Stimulated activated CD4-positive, alpha-beta T cell treated with anti-CD3 and anti-CD28 coated beads, Interleukin-1b, Interleukin-23, amount 100 ng/mL, for 24 hours (primary cell): ENCODE data around the gene STEAP4.
"Not testable (repeated sequence)": the region's sequence is repeated elsewhere in the genome, so short reads cannot be mapped to it uniquely, and the experiment has no call there.

Source experiments
- DNase-seq, 4 experiments: peaks; one replicate each; pipeline ENCODE4 v3.0.0-alpha.2; 2020; ENCODE audit warnings: low read depth in 4 of 4, low spot score in 1 of 4

STEAP4 gene

DNA sequence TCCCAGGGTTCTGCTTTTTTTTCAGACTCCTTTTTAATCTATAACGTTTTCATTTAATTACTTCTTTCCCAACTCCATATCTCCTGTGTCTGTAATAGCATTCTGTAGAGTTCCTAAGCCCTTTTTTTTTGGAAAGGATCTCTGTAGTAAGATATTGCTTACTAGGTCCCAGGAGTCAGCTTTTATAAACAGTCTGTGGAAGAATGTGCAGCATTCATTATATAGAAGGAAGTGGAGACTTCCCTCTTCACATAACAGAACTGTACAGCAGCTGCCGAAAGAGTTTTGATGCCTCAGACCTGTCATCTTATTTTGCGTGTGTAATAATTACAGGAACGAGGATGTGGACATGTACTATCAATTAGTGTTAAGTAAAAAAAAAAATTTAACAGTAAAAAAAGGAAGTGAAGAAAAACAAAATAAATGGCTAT lies 7.4 kb upstream of the STEAP4 start:
- DNase-seq: no peak

DNA sequence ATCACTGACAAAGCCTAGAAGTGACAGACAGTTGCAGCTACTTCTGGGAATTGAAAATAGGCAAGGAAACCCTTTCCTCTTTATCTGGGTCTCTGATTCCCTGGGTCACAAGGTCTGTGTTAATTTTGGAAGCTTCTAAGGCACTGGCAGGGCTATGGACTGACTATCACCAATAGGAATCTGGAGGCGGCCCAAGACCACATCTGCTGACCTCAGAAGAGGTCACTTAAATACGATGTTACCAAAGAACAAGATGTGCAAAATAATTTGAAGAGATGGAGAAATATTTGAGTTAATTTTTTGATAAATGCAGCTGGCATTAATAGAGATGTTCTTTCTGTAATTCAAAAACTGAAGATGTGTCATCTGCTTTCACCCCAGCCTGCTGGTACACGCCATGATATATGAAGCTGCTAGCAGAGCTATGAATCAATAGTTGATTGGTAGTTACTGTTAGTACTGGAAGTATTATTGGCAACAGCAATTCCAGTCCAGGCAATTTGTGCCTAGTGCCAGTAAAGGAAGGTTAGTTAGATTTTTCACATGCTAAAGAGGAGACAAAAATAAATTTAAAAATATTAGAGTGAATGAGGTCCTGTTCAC lies 5.5 kb upstream of the STEAP4 start:
- DNase-seq: no peak

DNA sequence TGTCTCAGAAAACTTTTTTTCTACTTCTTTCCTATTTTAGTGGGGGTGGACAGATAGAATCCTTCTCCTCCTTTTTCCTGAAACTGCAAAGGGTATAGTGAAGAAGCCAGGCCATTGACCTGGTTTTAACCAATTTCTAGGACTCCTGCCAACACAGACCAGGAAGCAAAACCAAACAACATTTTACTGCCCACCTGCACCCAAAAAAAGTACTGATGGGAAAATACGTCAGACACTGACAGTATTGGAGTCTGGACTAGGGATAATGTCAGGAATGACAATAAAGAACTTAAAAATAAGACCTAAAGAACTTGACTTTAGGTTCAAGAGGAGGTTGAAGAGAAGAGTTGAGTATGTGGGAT lies 5.0 kb upstream of the STEAP4 start:
- DNase-seq: no peak

DNA sequence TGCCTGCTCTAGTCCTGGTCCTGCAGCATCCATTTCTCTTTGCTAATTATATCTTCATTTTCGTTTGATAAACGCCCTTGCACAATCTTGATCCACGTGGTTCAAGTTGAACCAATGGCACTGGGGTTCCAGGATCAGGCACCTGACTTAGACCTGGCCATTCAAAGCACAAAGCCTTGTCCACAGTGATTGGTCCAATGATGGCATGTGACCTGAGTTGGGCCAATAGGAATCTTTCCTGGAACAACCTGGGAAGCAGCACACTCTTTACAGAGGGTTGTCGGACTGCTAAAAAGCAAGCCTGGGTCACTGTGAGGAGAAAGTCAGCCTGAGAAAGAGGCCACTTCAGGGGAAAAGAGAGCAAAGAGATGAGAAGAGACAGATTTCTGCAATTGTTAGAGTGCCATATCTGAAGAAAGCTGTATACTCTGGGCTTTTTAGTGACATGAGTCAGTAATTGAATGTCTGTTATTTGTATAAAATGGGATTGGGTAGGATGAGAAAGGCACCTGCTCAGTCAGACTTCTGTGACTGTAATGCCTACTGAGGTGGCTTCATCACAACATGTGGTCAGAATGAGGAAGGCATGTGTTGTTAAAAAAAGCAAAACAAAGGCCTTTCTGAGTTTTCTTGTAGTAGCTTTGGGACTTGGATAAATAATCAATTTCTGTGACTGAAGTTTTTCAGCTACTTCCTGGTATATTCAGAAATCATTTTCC lies 4.4 kb upstream of the STEAP4 start:
- no peak for DNase-seq

DNA sequence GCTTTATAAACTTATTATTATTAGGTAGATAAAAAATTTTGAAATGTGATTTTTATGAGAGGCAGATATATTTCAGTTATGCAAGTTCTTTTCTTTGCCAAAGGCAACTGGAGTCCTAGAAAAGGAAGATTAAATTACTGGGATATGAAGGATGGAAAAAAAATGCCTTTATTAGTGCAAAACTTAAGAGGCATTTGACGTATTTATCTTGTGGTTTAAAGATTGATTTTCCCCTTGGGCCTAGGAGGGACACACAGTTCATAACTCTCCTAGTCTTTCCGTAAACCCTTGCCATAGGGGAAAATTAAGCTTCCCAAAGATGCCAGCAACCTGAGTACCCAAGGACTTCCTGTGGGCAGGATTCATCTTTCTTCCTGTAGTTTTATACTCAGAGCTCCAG lies 3.1 kb upstream of the STEAP4 start:
- DNase-seq: no peak

DNA sequence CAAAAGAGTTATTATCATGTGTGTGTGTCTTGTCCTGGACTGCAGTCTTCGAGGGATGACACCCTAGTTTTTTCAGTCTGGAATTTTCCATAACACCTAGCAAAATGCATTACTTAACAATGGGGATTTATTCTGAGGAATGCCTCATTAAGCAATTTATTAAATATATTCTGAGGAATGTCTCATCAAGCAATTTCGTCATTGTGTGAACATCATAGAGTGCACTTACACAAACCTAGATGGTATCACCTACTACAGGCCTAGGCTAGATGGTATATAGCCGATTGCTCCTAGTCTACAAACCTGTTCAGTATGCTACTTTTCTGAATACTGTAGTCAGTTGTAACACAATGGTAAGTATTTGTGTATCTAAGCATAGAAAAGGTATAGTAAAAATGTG lies 1.1 kb upstream of the STEAP4 start:
- no peak for DNase-seq

DNA sequence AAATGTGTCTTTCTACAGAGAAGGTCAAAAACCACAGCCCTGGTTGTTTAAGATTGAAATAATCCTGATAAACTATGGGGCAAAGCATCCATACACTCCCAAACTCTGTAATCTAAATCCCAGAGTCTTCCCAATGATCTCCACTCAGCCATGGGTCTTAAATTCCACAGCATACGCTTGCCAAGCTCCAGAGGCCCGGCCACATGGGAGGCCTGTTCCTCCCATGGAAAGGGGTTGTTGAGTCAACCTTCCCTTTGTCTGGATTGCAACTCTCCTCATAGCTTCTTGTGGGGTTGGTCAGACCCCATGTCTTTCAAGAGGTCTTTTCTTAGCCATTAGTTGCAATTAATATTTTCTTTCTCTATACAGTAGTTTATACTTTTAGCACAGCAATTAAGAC lies 718 bp upstream of the STEAP4 start:
- DNase-seq: no peak

DNA sequence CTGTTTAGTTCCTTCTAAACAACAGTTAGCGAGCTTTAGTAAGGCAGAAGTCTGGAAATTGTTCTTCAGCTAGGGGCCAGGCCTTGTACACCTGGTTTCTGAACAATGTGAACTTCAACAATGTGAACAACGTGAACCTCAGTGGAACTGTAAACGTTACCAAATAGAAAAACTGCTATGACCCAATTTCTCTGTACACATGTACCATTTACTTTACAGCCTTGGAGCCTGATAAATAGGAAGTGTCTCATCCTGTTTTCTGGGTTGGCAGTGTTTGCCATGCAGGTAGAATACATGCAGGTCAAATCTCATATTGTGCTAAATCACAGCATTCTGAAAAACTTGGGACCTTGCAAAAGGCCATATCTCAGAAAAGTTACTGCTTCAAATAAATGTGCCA lies 1.6 kb downstream of the STEAP4 start:
- no peak for DNase-seq

DNA sequence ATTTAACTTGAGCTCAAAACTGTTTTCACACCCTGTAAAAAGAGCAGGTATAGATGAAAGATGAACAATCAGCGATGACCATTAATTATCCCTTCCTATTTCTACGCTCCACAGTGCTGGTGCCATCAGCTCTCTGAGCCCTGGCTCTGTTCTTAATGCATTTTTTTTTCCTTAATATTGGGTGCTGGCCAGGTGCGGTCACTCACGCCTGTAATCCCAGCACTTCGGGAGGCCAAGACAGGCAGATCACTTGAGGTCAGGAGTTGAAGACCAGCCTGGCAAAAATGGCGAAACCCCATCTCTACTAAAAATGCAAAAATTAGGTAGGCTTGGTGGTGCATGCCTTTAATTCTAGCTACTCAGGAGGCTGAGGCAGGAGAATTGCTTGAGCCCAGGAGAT lies 4.2 kb downstream of the STEAP4 start:
- no peak for DNase-seq

DNA sequence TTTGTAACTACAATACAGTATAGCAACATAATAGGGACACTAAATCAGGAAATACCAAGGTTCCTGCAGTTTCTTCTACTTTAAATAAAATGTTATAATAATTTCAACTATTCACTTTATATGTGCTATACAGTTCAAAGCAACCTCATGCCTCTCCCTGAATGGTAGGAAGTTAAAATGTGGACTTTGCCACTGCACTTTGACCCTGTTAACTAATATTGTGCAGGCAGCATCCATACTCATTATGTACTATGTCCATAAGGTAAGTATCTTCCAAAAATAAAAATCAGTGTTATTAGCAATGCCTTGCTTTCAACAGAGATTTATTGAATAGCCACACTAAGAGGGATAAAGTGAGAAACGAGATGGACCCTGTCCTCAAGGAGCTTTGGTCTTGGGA lies 4.8 kb downstream of the STEAP4 start:
- DNase-seq: no peak

DNA sequence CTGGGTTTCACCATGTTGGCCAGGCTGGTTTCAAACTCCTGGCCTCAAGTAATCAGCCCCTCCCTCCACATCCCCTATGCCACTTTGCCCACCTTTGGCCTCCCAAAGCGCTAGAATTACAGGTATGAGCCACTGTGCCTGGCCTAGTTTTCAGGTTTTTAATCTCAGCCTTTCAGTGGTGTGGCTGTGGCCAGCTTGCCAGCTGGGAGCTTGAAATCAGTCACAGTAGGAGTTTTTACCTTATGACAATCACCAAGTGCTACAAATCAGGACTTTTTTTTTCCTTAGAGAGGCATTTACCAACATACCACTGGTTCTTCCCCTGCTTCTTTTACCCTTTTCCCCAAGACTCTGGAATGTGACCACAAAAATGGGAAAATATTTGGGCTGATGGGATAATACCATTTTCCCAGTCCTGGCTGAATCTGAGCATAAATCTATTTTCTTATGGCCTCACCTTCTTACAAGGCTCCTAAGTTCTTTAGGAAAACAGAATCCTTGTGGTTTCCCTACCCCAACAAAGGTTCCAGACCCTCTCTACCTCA lies 6.2 kb downstream of the STEAP4 start:
- no peak for DNase-seq

DNA sequence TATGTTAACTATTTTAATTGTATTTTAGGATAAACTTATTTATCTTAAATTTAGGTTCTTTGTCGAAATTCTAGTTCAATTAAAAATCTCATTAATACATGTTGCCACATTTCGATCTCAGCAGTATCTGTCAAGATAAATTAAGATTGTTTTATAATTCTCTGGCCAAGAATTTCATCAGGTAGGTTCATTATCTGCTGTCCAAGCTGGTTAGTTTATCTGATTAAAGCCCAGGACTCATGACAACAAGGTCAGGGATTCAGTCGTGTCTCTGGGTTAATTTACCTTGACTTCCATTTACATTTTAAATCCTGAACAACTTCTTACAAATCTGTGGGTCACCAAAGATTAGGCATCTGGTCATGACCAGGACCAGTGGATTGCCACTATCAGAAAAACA lies 7.6 kb downstream of the STEAP4 start:
- DNase-seq: no peak

DNA sequence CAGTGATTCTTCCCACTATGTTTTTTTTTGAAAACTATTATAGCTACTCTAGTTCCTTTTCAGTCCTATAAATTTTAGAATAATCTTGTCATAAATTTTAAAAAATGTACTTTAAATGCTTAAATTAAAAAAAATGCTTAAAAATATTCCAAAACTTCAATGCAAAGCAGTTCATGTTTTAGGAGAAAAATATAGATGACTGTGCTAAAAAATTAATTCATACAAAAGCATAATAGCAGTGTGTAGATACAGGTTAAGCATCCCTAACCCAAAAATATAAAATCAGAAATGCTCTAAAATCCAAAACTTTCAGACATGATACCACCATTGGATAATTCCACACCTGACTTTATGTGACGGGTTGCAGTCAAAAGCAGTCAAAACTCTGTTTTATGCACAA lies 12.8 kb downstream of the STEAP4 start:
- no peak for DNase-seq

DNA sequence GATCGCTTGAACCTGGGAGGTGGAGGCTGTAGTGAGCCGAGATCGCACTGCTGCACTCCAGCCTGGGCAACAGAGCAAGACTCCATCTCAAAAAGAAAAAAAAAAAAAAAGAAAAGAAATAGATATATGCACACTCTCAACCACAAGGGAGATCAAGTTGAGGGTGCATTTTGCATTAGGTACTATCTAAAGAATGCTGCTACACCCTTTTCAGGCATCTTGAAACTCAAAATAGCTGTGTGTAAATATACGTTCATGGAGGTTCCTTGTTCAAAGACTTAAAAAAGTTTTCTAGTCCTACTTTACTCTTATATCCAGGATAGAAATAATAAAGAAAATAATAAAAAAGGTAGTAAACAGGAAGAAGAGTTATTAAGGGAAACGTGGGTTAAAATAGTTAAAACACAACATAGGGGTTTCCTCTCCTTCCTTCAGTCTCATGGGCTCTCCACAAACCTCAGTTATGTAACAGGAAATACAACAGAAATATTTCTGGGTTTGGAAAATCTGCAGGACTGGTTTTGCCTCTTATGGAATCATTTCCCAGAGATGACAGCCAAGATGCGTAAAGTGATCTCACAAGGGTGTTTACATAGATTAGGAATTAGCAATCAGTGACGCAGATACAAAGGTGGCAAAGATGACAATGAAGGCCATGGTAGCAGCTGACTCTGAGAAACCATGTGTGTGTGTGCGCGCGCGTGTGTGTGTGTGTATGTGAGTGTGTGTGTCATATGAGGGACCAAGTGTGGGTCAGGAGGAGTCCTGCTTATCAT lies 15.1 kb downstream of the STEAP4 start:
- no peak for DNase-seq

DNA sequence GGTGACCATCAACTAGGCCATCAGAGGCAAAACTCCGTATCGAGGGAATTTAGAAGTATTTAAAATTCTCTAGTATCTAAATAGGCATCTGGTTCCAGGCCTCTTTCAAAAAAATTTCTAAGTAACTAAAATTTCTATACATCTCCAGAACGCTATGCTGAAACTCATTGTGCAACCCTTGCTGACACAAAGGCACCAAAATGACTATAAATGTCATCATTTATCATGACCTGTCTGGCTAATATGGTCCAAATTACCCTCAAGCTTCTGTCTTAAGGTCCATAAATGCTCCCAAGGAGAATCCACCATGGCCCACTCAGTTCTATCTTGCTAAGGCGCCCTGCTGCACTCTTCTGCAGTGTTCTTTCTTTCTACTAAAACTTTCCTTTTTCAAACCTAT lies 16.2 kb downstream of the STEAP4 start:
- no peak for DNase-seq

DNA sequence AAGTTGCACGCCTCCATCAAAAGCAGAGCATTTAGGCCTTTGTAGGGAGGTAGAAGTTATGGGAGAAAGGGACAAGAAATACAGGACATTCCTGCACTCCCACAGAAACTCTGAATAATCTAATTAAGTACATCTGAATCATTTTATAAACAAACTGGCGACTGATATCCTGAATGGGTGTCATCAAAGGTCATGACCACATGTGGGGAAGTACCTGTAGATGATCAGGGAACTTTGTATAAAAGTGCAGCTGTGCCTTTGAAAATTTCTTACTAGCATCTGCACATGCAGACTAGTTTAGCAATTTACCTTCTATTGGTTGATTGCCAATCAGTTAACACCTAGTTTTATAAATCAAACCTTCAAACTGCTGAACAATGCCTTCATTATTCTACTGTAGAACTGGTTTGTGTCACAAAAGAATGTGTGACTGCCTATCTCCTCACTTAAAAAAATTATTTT lies 17.1 kb downstream of the STEAP4 start:
- DNase-seq: no peak

DNA sequence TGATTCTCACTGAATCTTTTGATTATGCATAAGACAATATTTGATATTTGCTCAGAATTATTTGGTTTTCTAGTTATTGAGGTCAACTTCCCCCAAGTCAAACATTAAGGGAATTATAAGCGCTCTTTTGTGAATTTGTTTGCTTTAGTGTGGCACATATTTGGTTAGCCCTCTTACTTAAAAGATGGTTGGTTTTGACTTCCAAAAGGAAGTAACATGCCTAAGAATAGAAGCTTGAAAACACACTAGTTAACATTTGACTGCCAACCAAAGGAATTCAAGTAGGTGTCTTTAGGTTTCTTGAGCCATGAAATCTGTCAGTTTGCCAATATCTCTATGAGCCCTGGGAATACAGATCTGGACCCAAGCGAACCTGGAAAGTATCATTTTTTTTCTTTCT lies 24.9 kb downstream of the STEAP4 start:
- no peak for DNase-seq

DNA sequence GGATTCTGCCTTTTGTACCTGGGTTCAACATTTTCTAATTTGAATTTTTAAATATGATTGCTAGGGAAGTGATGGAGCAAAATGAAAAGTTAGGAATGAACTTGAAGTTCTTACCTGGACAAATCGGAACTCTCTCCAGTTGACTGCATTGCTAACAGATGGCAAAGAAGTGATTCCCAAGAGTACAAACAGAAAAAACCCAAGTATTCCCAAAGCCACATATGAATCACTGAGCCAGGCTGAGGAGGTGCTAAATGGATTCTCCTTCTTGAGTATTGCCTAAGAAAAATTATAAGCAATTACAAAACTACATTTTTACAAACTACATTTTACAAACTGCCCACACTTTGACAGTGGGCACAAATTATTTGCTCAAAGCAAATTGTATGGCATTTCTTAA lies 25.9 kb downstream of the STEAP4 start:
- DNase-seq: no peak

DNA sequence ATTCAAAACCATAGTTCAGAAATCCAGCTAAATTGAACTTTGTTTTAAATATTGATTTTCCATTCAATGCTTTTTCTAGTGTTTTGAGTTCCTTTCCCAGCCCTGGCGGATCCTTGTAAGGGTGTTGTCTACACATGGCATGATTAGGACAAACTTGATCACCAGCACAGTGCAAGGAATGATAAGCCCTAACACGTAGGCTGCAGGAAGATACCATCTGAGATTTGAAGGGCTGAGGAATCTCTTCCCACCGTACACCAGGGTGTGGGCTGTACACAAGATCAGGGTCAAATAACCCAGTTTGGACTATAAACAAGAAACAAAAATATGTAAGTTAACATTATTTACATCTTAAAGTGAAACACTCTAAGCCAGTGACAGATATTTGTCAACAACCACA lies 27.4 kb downstream of the STEAP4 start:
- no peak for DNase-seq

DNA sequence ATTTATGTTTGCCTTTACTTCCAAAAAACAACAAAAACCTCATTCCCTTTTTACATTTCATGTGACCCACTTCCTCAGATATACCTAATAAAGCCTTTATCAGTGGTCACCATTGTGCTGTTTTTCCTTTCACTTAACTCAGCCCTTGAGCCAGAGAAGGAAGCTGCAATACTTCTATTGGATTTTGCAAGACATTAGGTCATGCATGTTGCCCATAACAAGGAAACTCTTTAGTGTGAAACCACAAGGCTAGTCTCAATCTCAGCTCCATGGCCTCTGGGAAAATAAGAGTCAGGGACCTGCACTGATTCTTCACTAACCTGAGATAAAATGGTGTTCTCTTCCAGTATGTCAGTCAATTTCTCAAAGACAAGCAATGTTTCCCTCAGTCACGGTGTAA lies 27.8 kb downstream of the STEAP4 start:
- no peak for DNase-seq

DNA sequence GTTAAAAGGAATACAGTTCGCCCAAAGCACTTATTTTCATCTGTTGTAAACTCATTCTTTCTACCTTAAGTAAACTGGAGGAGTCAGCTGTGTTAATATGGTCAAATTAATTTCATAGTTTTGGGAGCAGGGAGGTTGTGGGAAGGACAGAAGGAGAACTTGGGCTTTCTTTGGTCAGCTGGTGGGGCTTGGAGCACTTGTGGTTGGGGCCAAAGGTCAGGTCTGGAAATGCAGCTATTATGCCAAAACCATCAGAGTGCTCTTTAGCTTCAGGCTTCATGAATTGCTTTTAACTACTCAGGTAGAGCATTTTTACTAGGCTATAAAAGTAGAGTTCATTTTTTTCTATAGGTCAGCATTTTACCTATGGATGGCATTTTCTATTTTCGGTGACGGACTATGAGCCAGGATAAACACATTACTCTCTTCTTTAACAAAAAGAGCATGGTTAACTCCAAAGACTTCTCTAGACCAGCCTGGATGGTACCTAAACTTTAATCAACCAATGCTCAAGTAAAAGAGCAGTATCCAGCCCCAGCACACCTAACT lies 30.0 kb downstream of the STEAP4 start:
- no peak for DNase-seq

DNA sequence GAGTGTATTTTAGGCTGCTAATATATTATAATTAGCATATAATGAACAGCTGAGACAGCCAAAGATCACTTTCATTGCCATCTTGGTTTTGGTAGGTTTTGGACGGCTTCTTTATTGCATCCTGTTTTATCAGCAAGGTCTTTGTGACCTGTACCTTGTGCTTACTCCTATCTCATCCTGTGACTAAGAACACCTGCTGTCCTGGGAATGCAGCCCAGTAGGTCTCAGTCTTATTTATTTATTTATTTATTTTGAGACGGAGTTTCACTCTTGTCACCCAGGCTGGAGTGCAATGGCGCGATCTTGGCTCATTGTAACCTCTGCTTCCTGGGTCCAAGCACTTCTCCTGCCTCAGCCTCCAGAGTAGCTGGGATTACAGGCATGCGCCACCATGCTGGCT lies 31.8 kb downstream of the STEAP4 start:
- not testable (repeated sequence) for DNase-seq
